H9 (cell line): Measurements from ENCODE around the gene MCM10. TPM values are rescaled to one million over a fixed set of nuclear protein-coding genes. Genes with fewer than 3 reads are reported as not detected.

Experiments
- DNase-seq: peaks from one replicate; pipeline ENCODE4 v3.0.0-alpha.2; 2017
- H2AFZ ChIP-seq: one replicate; pipeline ENCODE4 v1.6.1; 2013; ENCODE audit warnings: mild to moderate bottlenecking, low read length, control low read depth, moderate library complexity
- H2AK5ac ChIP-seq: 2 replicates; pipeline ENCODE4 v1.6.1; 2013; ENCODE audit warnings: low read length, control low read depth, mixed read lengths; ENCODE audit not compliant: insufficient read length
- H2BK120ac ChIP-seq: one replicate; pipeline ENCODE4 v1.6.1; 2013; ENCODE audit warnings: low read depth, mild to moderate bottlenecking, low read length, control low read depth, inconsistent platforms; ENCODE audit not compliant: poor library complexity, severe bottlenecking
- H2BK12ac ChIP-seq: 2 replicates; pipeline ENCODE4 v1.6.1; 2013; ENCODE audit warnings: low read length, control low read depth, mixed read lengths, low read depth; ENCODE audit not compliant: insufficient read length
- H2BK15ac ChIP-seq: 2 replicates; pipeline ENCODE4 v1.6.1; 2013; ENCODE audit warnings: low read depth, low read length, control low read depth
- H2BK20ac ChIP-seq: one replicate; pipeline ENCODE4 v1.6.1; 2013; ENCODE audit warnings: low read depth, mild to moderate bottlenecking, low read length, control low read depth, inconsistent platforms; ENCODE audit not compliant: poor library complexity, severe bottlenecking
- H2BK5ac ChIP-seq: 2 replicates; pipeline ENCODE4 v1.6.1; 2013; ENCODE audit warnings: low read length, control low read depth, mixed read lengths; ENCODE audit not compliant: insufficient read length
- H3K14ac ChIP-seq: 2 replicates; pipeline ENCODE4 v1.6.1; 2013; ENCODE audit warnings: low read length, control low read depth; ENCODE audit not compliant: insufficient read depth
- H3K18ac ChIP-seq: 2 replicates; pipeline ENCODE4 v1.6.1; 2013; ENCODE audit warnings: low read depth, mild to moderate bottlenecking, mixed read lengths, low read length, control low read depth; ENCODE audit not compliant: insufficient read length
- H3K23ac ChIP-seq: 2 replicates; pipeline ENCODE4 v1.6.1; 2013; ENCODE audit warnings: low read length, control low read depth, mixed read lengths, low read depth; ENCODE audit not compliant: insufficient read length
- H3K23me2 ChIP-seq: 2 replicates; pipeline ENCODE4 v1.6.1; 2013; ENCODE audit warnings: low read depth, mild to moderate bottlenecking, mixed read lengths, low read length, control low read depth; ENCODE audit not compliant: insufficient read length, poor library complexity, severe bottlenecking
- H3K27ac ChIP-seq: 2 replicates; pipeline ENCODE4 v1.5.1; 2013; ENCODE audit warnings: low read length, control low read depth, mixed read lengths, low read depth; ENCODE audit not compliant: insufficient read length
- H3K27me3 ChIP-seq: 2 replicates; pipeline ENCODE4 v1.6.1; 2013; ENCODE audit warnings: low read length, control low read depth, inconsistent platforms; ENCODE audit not compliant: insufficient read depth
- H3K4ac ChIP-seq: 2 replicates; pipeline ENCODE4 v1.6.1; 2013; ENCODE audit warnings: low read depth, mild to moderate bottlenecking, control low read depth, inconsistent platforms, low read length, moderate library complexity
- H3K4me1 ChIP-seq: 2 replicates; pipeline ENCODE4 v1.6.1; 2013; ENCODE audit warnings: low read length, control low read depth, inconsistent platforms; ENCODE audit not compliant: insufficient read depth
- H3K4me2 ChIP-seq: 2 replicates; pipeline ENCODE4 v1.6.1; 2013; ENCODE audit warnings: low read length, control low read depth, mixed read lengths; ENCODE audit not compliant: insufficient read length, insufficient read depth
- H3K56ac ChIP-seq: 2 replicates; pipeline ENCODE4 v1.6.1; 2013; ENCODE audit warnings: low read depth, mild to moderate bottlenecking, mixed read lengths, low read length, control low read depth; ENCODE audit not compliant: insufficient read length
- H3K79me1 ChIP-seq: 2 replicates; pipeline ENCODE4 v1.6.1; 2013; ENCODE audit warnings: low read depth, mild to moderate bottlenecking, moderate library complexity, low read length, control low read depth, inconsistent platforms; ENCODE audit not compliant: insufficient read depth, poor library complexity, severe bottlenecking
- H3K79me2 ChIP-seq: 2 replicates; pipeline ENCODE4 v1.6.1; 2013; ENCODE audit warnings: low read length, control low read depth, inconsistent platforms; ENCODE audit not compliant: insufficient read depth
- H3K9ac ChIP-seq: 2 replicates; pipeline ENCODE4 v1.6.1; 2013; ENCODE audit warnings: low read length, control low read depth, mixed read lengths; ENCODE audit not compliant: insufficient read length; ENCODE audit errors: extremely low read depth
- H3K9me3 ChIP-seq: one replicate; pipeline ENCODE4 v1.6.1; 2013; ENCODE audit warnings: low read depth, low read length, inconsistent platforms; ENCODE audit not compliant: control insufficient read depth
- H3T11ph ChIP-seq: one replicate; pipeline ENCODE4 v1.6.1; 2013; ENCODE audit warnings: mild to moderate bottlenecking, low read length, control low read depth, inconsistent platforms
- H4K20me1 ChIP-seq: one replicate; pipeline ENCODE4 v1.6.1; 2013; ENCODE audit not compliant: control insufficient read depth, insufficient read length, insufficient read depth
- H4K5ac ChIP-seq: 2 replicates; pipeline ENCODE4 v1.6.1; 2013; ENCODE audit warnings: low read depth, mild to moderate bottlenecking, mixed read lengths, low read length, control low read depth; ENCODE audit not compliant: insufficient read length
- H4K8ac ChIP-seq: replicated peaks from 2 replicates; pipeline ENCODE4 v1.6.1; 2013; ENCODE audit warnings: low read length, control low read depth, mixed read lengths, low read depth; ENCODE audit not compliant: insufficient read length
- H4K91ac ChIP-seq: 2 replicates; pipeline ENCODE4 v1.6.1; 2013; ENCODE audit warnings: low read depth, mild to moderate bottlenecking, moderate library complexity, mixed read lengths, low read length, control low read depth; ENCODE audit not compliant: insufficient read length
- H3K27ac Mint-ChIP-seq, 3 experiments: 2 replicates in 2 of 3; 3 replicates in 1 of 3; pipeline ENCODE4 v1.8.0; 2020 to 2021; ENCODE audit warnings: mixed read lengths in 3 of 3, mild to moderate bottlenecking in 1 of 3, moderate library complexity in 1 of 3
- H3K27me3 Mint-ChIP-seq: 2 replicates; pipeline ENCODE4 v1.8.0; 2021; ENCODE audit warnings: low read depth, mild to moderate bottlenecking, moderate library complexity, mixed read lengths
- H3K36me3 Mint-ChIP-seq, 3 experiments: 2 replicates in 2 of 3; 3 replicates in 1 of 3; pipeline ENCODE4 v1.8.0; 2020 to 2021; ENCODE audit warnings: low read depth in 3 of 3, mixed read lengths in 3 of 3; ENCODE audit not compliant: insufficient read depth in 1 of 3
- H3K4me1 Mint-ChIP-seq, 2 experiments: 2 replicates each; pipeline ENCODE4 v1.8.0; 2020; ENCODE audit warnings: mixed read lengths in 2 of 2
- H3K4me3 Mint-ChIP-seq, 2 experiments: 2 replicates in 1 of 2; 3 replicates in 1 of 2; pipeline ENCODE4 v1.8.0; 2020 to 2021; ENCODE audit warnings: mild to moderate bottlenecking in 2 of 2, mixed read lengths in 2 of 2, moderate library complexity in 1 of 2
- H3K9me3 Mint-ChIP-seq, 2 experiments: 2 replicates in 1 of 2; 3 replicates in 1 of 2; pipeline ENCODE4 v1.8.0; 2020; ENCODE audit warnings: mild to moderate bottlenecking in 2 of 2, mixed read lengths in 2 of 2, moderate library complexity in 1 of 2
- WGBS: extraction: QIAGEN DNeasy Blood & Tissue Kit; methylation state at CpG from one replicate; pipeline ENCODE4 v1.1.7; 2013; ENCODE audit warnings: missing lambda C conversion rate, low lambda C conversion rate, mixed read lengths; ENCODE audit not compliant: insufficient read length; ENCODE audit errors: extremely low coverage; 5-methylcytosine and 5-hydroxymethylcytosine counted together
- total RNA-seq: library from RNA; stranded (reverse); gene quantifications from 2 replicates; pipeline ENCODE4 v1.2.1, GENCODE V29; 2021
- TF ChIP-seq, protein P1 (sequence below): fragments of 200-600 bp; sonication (generic); conservative IDR thresholded peaks from 3 replicates; pipeline ENCODE4 v1.8.0; 2021; ENCODE audit warnings: antibody characterized with exemption, mild to moderate bottlenecking

Gene MCM10
- total RNA-seq, 1 experiment from 2014 or later = 67.4 TPM

DNA sequence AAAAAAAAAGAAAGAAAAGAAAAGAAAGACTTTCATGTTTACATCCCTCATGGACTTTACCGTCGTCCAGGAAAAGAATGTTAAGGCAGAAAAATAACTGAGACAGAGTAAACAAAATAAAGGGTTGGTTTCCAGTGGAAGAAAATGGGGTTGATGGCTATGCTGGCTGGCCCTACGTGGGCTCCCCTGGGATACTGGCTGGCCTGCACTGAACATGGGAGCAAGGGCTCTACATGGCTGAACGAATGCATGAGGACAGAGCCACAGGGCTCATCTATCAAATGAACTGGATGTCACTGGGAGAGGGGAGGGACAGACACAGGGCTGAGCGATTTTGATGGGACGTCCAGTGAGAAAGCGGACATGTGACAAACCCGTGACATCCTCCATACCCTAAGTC lies 75.3 kb downstream of the MCM10 start:
- Histone ChIP-seq H2BK12ac (no peak overlapping the region), H3K23me2 (no peaks in the 10 kb centered on the region), H4K20me1 (peaks cover 3% of the 10 kb centered on the region), H3K27me3 (no peaks in the 10 kb centered on the region), H2BK20ac (no peak overlapping the region), H4K8ac (no peak overlapping the region), H3K4me1 (peaks cover 10% of the 10 kb centered on the region; the same call in 1 of the 2 replicates), H3K79me2 (no peaks in the 10 kb centered on the region), H2BK120ac (no peak overlapping the region), H3K9ac (no peak overlapping the region), H3K27ac (no peak overlapping the region), H3K4me2 (no peak overlapping the region), H4K5ac (no peak overlapping the region), H3K79me1 (no peaks in the 10 kb centered on the region), H3K9me3 (no peaks in the 10 kb centered on the region), H3T11ph (no peak overlapping the region), H2BK5ac (no peak overlapping the region), H3K18ac (no peak overlapping the region), H2AK5ac (no peak overlapping the region), H4K91ac (no peak overlapping the region), H2AFZ (no peak overlapping the region), H3K14ac (no peak overlapping the region), H3K56ac (no peak overlapping the region), H3K23ac (no peak overlapping the region), H3K4ac (no peak overlapping the region), H2BK15ac (no peak overlapping the region)
- no peak for DNase-seq
- Mint-ChIP-seq H3K9me3 (no peaks in the 10 kb centered on the region), H3K4me3 (no peak overlapping the region), H3K4me1 (peaks cover 12 to 22% of the 10 kb centered on the region in 2 experiments), H3K27ac (no peak overlapping the region), H3K27me3 (no peaks in the 10 kb centered on the region), H3K36me3 (no peaks in the 10 kb centered on the region)
- TF ChIP-seq, protein P1, sequence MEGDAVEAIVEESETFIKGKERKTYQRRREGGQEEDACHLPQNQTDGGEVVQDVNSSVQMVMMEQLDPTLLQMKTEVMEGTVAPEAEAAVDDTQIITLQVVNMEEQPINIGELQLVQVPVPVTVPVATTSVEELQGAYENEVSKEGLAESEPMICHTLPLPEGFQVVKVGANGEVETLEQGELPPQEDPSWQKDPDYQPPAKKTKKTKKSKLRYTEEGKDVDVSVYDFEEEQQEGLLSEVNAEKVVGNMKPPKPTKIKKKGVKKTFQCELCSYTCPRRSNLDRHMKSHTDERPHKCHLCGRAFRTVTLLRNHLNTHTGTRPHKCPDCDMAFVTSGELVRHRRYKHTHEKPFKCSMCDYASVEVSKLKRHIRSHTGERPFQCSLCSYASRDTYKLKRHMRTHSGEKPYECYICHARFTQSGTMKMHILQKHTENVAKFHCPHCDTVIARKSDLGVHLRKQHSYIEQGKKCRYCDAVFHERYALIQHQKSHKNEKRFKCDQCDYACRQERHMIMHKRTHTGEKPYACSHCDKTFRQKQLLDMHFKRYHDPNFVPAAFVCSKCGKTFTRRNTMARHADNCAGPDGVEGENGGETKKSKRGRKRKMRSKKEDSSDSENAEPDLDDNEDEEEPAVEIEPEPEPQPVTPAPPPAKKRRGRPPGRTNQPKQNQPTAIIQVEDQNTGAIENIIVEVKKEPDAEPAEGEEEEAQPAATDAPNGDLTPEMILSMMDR = no peak
- no CpG with 5 or more reads among the region's 8 CpGs for WGBS
